Measurements from ENCODE around the gene KIF1A. TPM values are rescaled to one million over a fixed set of nuclear protein-coding genes. Genes with fewer than 3 reads are reported as not detected.

KIF1A gene
- polyA plus RNA-seq, 1 donor, result 4.4 TPM

- no peak for DNase-seq
Measured at GRCh38 chr2:240762249-240762648, 57.8 kb downstream of the KIF1A start.

- DNase-seq, result no peak
Measured at GRCh38 chr2:240760576-240761246, 59.3 kb downstream of the KIF1A start.

- no peak for DNase-seq
Measured at GRCh38 chr2:240760121-240760520, 59.9 kb downstream of the KIF1A start.

- no peak for DNase-seq
Measured at GRCh38 chr2:240759459-240759858, 60.6 kb downstream of the KIF1A start.

DNA sequence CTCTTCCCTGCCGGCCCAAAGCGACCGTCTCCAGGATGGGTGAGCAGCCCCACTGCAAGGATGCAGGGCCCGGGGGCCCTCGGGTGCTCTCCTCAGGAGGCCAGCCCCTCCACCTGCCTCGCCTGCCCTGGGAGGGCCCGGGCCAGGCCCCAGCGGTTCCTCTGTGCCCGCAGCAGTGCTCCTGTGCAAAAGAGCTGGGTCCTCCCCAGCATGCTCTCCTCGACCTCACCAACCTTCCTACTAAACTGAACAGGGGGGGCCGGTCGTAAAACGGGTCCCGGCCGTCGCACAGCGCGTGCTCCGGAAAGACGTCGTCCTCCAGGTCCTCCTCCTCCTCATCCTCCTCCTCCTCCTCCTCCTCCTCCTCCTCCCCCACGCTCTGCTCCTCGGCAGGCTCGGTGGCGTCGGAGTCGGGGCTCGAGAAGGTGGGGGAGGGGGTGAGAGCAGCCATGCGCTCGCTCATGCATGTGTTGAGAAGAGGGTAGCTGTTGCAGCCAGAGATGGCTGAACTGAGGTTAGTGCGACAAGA is 62.9 kb downstream of the KIF1A start:
- no peak for DNase-seq

GRCh38 chr2:240752209-240752608 is 67.8 kb downstream of the KIF1A start:
- DNase-seq, result no peak

DNA sequence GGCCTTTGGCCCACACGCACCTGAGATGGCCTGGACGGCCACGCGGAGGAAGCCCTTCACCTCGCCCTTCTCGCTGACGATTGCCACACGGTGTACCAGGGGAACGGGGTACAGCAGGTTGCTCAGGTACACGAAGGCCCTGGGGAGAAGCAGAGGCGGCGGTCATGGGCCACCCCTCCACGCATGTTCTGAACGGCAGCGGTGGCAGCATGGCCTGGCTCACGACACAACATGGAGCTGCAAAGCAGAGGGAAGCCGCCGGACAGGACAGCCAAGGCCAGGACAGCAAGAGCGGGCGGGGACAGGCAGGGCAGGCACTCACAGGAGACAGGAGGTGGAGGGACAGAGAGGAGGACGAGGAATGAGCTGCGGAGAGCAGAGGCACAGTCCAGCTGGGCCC is 69.6 kb downstream of the KIF1A start:
- no peak for DNase-seq

DNA sequence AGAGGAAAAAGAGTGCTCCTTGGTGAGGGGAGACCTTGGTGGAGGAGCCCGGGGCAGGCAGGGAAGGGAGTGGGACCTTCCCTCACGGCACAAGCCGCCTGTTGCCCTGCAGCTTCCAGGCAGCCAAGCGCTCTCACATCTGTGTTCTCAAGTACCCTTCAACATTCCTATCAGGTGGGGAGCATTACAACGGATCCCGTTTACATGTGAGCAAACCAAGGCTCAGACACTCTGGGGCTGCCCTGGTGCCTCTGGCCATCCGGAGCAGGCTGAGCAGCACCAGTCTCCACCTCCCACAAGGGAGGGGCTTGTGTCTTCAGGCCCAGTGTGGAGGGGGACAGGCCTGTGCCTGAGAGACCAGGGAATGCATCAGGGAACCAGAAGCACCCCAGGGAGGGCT is 70.5 kb downstream of the KIF1A start:
- DNase-seq, result no peak

GRCh38 chr2:240747256-240747655 is 72.8 kb downstream of the KIF1A start:
- DNase-seq, result no peak

DNA sequence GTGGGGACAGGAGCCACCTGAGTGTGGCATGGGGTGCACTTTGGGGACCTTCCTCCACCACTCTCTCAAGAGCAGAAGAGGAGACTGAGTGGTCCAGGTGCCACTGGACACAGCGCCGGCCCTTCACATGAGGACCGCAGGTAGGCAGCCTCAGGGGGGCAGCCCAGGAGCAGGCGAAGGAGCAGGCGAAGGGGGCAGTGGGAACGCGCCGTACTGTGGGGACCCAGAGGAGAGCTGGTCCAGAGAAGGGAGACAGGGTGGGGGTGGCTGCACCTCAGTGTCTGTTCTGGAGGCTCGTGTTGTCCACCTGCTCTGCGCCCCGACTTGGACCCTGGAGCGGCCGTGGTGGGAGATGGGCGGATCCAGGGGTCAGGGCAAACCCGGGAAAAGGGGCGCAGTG is 73.3 kb downstream of the KIF1A start:
- no peak for DNase-seq

DNA sequence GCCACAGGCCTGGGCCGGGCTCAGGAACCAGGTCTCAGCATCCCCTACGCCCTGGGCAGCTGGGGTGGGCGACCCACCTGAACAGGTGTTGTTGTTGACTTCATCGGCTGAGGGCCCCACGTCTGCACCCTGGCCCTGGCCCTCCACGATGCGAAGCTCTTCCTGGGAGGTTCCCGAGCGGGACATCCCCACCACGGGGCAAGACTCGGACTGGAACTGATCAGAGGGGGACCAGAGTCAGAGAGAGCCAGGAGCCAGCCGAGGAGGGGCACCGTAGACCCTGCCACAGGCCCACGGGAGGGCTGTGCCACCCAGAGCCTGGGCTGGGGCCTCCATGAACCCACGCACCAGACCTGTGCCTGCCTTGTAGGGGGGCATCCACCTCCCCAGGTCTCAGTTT is 74.1 kb downstream of the KIF1A start:
- no peak for DNase-seq

DNA sequence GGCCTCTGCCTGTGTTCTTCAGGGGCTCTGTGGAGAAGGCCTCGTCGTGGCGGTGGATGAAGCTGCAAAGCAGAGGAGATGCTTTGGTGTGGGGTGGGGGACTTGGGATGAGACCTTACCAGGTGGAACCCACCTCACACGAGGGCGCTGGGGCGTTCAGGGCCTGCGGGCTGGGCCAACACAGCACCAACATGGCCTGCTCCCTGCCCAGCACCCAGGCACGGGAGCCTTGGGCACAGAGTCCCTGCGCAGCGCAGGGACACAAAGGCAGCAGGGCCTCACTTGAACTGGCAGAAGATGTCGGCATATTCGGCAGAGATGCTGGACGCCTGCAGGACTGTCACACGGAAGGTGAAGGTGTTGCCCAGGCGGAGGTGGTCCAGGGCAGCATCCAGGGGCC is 74.6 kb downstream of the KIF1A start:
- no peak for DNase-seq

- DNase-seq, result no peak
Measured at GRCh38 chr2:240742602-240743095, 77.4 kb downstream of the KIF1A start.

GRCh38 chr2:240741091-240741490 is 78.9 kb downstream of the KIF1A start:
- DNase-seq, result no peak

- no peak for DNase-seq
Measured at GRCh38 chr2:240739797-240740196, 80.2 kb downstream of the KIF1A start.

- no peak for DNase-seq
Measured at GRCh38 chr2:240737958-240738357, 82.1 kb downstream of the KIF1A start.

- no peak for DNase-seq
Measured at GRCh38 chr2:240737512-240737911, 82.5 kb downstream of the KIF1A start.

DNA sequence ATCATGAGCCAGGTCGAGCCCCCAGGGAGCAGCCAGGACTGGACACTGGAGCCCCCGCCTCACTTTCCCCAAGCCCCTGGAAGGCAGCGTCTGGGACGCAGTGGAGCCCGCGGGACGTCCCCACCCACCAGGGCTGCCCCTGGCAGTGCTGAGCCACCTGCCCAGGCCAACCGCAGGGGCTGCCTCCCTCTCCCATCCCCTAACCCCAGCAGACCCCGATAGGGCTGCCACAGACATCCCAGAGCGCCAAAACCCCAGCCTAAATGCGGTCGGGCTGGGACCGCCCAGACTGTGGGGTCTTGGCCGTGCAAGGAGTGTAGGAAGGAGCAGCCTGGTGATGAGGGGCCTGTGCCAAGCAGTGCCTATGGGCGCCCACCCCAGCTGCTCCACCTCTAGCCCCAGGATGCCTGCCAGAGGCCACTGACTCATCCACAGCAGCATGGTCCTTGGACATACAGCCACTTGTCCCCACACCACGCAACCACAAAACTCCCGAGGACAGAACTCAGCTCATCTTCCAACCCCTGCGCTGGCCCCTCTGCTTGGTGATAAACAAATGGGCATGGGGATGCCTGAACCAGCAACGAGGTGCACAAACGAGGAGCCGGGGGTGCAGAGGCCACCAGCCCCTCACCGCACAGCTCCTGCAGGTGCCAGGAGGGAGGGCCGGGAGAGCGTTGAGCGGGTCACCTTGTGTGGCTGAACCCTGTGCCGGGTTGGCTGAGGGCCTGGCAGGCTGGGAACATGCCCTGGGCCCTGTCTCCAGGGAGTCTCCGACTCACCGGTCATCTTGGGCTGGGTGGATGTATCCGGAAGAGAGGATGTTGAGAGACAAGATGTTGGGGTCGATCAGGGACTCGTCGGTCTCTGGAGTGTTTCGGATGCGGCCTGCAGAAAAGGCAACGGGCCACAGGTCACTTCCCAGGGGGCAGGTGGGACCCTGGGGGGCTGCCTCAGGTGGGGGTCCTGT is 83.5 kb downstream of the KIF1A start:
- DNase-seq, result no peak

GRCh38 chr2:240735476-240735875 is 84.5 kb downstream of the KIF1A start:
- no peak for DNase-seq

GRCh38 chr2:240734756-240735155 is 85.3 kb downstream of the KIF1A start:
- no peak for DNase-seq

GRCh38 chr2:240733803-240734495 is 86.1 kb downstream of the KIF1A start:
- no peak for DNase-seq

- no peak for DNase-seq
Measured at GRCh38 chr2:240732911-240733622, 87.0 kb downstream of the KIF1A start.

All from hindlimb muscle (tissue), 1 donor.